Measurements from ENCODE around the gene PPP2R2B. TPM values are rescaled to one million over a fixed set of nuclear protein-coding genes. Genes with fewer than 3 reads are reported as not detected.

PPP2R2B gene
- total RNA-seq, 2 experiments from 2014 or later, result 1.0 to 1.1 TPM

DNA sequence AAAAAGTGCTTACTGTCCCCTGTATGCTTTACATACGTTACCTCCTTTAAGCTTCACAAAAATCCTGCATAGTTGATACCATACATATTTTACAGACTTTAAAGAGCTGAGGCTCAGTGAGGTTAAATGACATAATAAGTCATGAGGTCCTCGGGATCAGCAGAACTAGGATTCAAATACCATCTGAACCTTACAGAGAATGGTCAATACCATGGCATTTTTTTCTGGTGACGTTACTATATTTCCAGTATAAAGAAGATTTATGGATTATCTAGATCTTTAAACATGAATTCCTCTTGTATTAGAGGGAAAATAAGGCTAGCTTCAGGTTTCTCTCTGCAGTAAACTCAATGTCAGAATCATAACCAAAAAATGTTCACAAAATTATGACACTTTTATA, 208.9 kb downstream of the PPP2R2B start:
- Mint-ChIP-seq H3K4me3 (no peak overlapping the region), H3K4me1 (ENCODE audit: low read depth) (peaks cover 4% of the 10 kb centered on the region), H3K36me3 (no peaks in the 10 kb centered on the region), H3K9me3 (no peaks in the 10 kb centered on the region), H3K27ac (no peak overlapping the region), H3K27me3 (no peaks in the 10 kb centered on the region)
- ChIA-PET CTCF (interaction anchor here (0.5 to 0.6 kb wide), 2 partner anchors 49 to 519 kb away, joined by 3 read pairs; no protein-coding TSS in a partner anchor), POLR2A (no interaction called here)
- DNase-seq, result no peak
- intact Hi-C loops (cut with micrococcal nuclease), result loop anchor here (5.0 kb wide), 1 partner anchor 137 kb away; no protein-coding TSS in a partner anchor

DNA sequence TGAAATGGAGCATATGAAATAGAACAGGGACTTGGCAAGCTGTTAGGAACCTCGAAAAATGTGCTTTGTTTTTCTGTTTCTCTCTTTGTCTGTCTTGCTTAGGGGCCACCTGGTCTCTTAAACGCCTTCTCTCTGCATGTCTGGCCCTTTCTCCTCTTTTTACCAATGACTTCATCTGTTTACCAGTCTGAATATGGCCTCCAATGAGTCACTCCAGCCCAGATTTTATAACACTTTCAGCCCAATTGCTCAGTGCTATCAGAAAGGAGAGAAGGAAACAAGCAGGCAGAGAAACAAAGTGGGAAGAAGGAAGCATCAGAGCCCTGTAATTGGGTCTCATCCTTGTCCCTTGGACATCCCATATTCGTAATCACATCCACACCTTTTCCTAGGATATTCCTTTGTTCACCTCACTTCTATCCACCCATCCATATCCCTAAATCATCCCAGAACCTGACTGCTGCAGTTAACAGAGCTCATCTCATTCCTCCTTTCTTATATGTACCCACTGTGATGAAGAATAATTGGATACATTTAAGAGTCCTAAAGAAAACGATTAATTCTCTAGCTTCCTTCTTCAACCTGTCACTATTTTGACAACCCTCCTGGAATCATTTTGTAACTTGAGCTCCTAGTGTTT, 210.8 kb downstream of the PPP2R2B start:
- intact Hi-C loops (cut with micrococcal nuclease), result loop anchor here (5.0 kb wide), 1 partner anchor 135 kb away; no protein-coding TSS in a partner anchor
- POLR2A ChIA-PET, result no interaction called here

DNA sequence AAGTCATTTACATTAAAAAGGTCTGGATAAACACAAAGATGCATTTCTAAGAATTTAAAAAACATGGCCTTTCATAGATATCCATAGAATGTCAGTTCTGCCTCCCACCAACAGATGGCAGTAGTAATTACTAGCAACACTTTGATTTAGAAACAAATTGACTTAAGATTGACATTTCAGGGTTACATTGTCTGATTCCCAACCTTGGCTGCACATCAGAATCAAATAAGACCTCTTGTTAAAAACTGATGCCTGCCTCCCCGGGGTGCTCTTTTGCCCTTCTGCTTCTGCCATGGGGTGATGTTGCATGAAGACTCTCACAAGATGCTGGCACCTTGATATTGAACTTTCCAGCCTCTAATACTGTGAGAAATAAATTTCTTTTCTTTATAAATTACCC, 216.3 kb downstream of the PPP2R2B start:
- POLR2A ChIA-PET, result no interaction called here
- CTCF ChIA-PET, result interaction anchor here (0.9 to 8.5 kb wide), 7 partner anchors 10 to 320 kb away, joined by 3 to 102 read pairs (median 5); no protein-coding TSS in a partner anchor
- no peaks in the 10 kb centered on the region for H3K27me3 Mint-ChIP-seq
- H3K4me1 Mint-ChIP-seq (ENCODE audit: low read depth), result peaks cover 4% of the 10 kb centered on the region
- H3K9me3 Mint-ChIP-seq, result no peaks in the 10 kb centered on the region
- DNase-seq, result no peak
- no peak overlapping the region for H3K4me3 Mint-ChIP-seq
- no peak overlapping the region for H3K27ac Mint-ChIP-seq
- intact Hi-C loops (cut with micrococcal nuclease), result loop anchor here (1.0 to 5.0 kb wide), 2 partner anchors 120 to 304 kb away; no protein-coding TSS in a partner anchor
- H3K36me3 Mint-ChIP-seq, result no peaks in the 10 kb centered on the region

More for the DNA sequence above, 210.8 kb downstream of the PPP2R2B start:
- CTCF ChIA-PET, result interaction anchor here (8.5 kb wide), 1 partner anchor 299 kb away, joined by 102 read pairs; no protein-coding TSS in a partner anchor
- no peak for DNase-seq
- Mint-ChIP-seq H3K4me3 (no peak overlapping the region), H3K27me3 (no peaks in the 10 kb centered on the region), H3K27ac (no peak overlapping the region), H3K36me3 (no peaks in the 10 kb centered on the region), H3K4me1 (ENCODE audit: low read depth) (peaks cover 4% of the 10 kb centered on the region), H3K9me3 (no peaks in the 10 kb centered on the region)

DNA sequence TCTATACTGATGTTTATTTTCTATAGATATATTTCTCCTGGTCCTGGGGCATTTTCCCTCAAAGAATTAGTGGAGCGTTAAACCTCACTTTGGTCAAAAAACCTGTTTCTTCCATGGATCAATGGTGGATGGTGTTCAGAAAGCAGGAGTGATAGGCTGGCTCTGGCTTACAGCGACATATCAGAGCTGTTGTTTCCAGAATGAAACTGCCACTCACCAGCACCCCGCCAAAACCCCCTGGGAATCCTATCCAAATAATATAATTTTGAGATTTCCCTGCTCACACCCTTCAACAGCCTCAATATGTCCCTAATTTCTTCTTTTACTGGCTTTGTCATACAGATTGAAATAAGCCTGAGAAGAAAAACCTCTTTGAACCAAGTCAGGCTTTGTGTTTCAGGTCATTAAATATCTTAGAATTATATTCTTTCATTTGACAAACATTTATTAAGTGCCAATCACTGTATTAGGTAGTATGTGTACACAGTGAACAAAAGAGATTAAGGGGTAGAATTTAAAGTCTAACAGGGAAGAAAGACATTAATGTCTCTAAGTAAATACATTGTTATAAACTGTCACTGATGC, 218.1 kb downstream of the PPP2R2B start:
- H3K4me3 Mint-ChIP-seq, result no peak overlapping the region
- no peak for DNase-seq
- POLR2A ChIA-PET, result no interaction called here
- H3K36me3 Mint-ChIP-seq, result no peaks in the 10 kb centered on the region
- no peak overlapping the region for H3K27ac Mint-ChIP-seq
- intact Hi-C loops (cut with micrococcal nuclease), result loop anchor here (5.0 kb wide), 1 partner anchor 118 kb away; no protein-coding TSS in a partner anchor
- H3K4me1 Mint-ChIP-seq (ENCODE audit: low read depth), result peaks cover 2% of the 10 kb centered on the region
- H3K9me3 Mint-ChIP-seq, result no peaks in the 10 kb centered on the region
- no peaks in the 10 kb centered on the region for H3K27me3 Mint-ChIP-seq
- CTCF ChIA-PET, result interaction anchor here (0.5 to 8.5 kb wide), 5 partner anchors 140 to 529 kb away, joined by 3 to 102 read pairs (median 6); no protein-coding TSS in a partner anchor

DNA sequence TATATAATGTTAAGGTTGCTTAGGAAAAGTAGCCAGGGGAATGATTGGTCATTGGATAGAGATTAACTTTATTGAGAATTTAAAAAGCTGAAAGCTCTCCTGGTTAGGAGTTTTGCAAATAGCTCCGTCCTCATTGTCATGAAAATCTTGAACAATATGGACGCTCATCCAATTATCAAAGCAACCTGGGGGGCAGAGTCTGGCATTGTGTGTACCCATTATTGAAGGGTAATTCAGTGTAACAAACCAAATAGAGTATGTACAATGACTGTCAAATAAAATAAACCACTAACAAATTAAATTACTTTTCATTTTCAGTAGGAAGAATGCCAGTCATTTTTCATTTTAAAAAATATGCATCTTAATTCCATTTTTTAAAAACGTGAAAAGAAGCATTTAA, 218.6 kb downstream of the PPP2R2B start:
- H3K4me3 Mint-ChIP-seq, result no peak overlapping the region
- no peaks in the 10 kb centered on the region for H3K27me3 Mint-ChIP-seq
- H3K9me3 Mint-ChIP-seq, result no peaks in the 10 kb centered on the region
- no peak overlapping the region for H3K27ac Mint-ChIP-seq
- intact Hi-C loops (cut with micrococcal nuclease), result loop anchor here (5.0 kb wide), 1 partner anchor 118 kb away; no protein-coding TSS in a partner anchor
- ChIA-PET POLR2A (interaction anchor here (0.5 kb wide), 1 partner anchor 1798 kb away, joined by 3 read pairs; no protein-coding TSS in a partner anchor), CTCF (interaction anchor here (1.5 to 1.9 kb wide), 2 partner anchors 127 to 307 kb away, joined by 3 to 12 read pairs; no protein-coding TSS in a partner anchor)
- no peaks in the 10 kb centered on the region for H3K36me3 Mint-ChIP-seq
- no peak for DNase-seq
- H3K4me1 Mint-ChIP-seq (ENCODE audit: low read depth), result no peaks in the 10 kb centered on the region

DNA sequence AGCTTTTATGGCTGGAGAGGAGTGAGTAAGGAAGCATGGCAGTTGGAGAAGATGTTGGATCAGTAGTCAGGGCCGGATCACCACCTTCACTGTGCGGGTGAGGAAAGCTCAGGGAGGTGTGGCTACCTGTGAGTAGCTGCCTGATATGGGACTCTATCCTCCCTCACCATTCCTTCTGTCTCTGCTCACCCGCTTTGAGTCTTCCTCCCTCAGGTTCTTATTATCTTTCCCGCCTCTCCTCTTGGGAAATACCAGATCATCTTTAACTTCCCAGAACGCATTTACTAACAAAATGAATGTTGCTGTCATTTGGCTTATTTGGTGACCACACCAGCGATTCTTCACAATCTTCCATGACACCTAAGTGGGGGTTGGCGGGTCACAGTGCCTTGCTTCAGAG, 221.9 kb downstream of the PPP2R2B start:
- Mint-ChIP-seq H3K27me3 (no peaks in the 10 kb centered on the region), H3K4me3 (no peak overlapping the region), H3K36me3 (no peaks in the 10 kb centered on the region), H3K4me1 (ENCODE audit: low read depth) (no peaks in the 10 kb centered on the region), H3K27ac (no peak overlapping the region), H3K9me3 (no peaks in the 10 kb centered on the region)
- no peak for DNase-seq
- POLR2A ChIA-PET, result no interaction called here
- intact Hi-C loops (cut with micrococcal nuclease), result no loop called here
- CTCF ChIA-PET, result interaction anchor here (1.0 kb wide), 1 partner anchor 309 kb away, joined by 5 read pairs; no protein-coding TSS in a partner anchor

DNA sequence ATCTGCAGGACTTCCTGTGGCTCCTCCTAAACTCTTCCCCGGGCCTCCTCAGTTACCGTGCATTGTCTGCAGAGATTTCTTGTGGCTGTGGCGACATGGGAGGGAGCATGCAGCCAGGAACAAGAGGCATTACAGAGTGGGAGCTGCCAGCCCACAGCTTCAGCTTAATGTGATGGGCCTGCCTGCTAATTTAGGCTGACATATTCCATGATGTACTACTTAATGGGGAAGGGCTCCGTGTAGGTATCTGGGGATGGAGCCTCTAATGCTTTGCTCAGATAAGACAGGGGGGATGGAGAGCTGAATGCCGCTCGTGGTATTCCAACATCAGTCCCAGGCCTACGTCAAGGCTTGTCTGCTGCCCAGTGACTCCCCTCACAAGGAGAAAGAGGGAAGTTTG, 225.0 kb downstream of the PPP2R2B start:
- no peaks in the 10 kb centered on the region for H3K27me3 Mint-ChIP-seq
- H3K4me1 Mint-ChIP-seq (ENCODE audit: low read depth), result no peaks in the 10 kb centered on the region
- ChIA-PET CTCF (no interaction called here), POLR2A (no interaction called here)
- no peak overlapping the region for H3K4me3 Mint-ChIP-seq
- H3K36me3 Mint-ChIP-seq, result no peaks in the 10 kb centered on the region
- DNase-seq, result no peak
- H3K27ac Mint-ChIP-seq, result no peak overlapping the region
- intact Hi-C loops (cut with micrococcal nuclease), result no loop called here
- no peaks in the 10 kb centered on the region for H3K9me3 Mint-ChIP-seq

DNA sequence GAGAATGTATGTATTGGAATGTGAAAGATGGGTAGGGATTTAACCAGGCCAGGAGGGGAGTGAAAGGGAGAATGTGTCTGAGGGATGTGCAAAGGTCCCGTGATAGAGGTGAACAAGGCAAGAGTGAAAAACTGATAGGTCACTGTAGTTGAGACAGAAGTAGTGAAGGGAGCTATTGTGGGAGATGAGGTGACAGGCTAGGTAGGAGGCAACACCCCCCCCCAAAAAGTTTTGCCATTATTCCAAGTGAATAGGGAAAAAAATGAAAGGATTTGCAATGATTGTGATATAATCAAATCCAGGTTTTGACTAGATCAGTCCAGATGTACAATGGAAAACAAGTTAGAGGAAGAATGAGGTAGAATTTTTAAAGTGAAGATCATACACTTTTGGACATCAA, 226.0 kb downstream of the PPP2R2B start:
- POLR2A ChIA-PET, result no interaction called here
- CTCF ChIA-PET, result no interaction called here
- DNase-seq, result no peak
- Mint-ChIP-seq H3K9me3 (no peaks in the 10 kb centered on the region), H3K27ac (no peak overlapping the region), H3K4me1 (ENCODE audit: low read depth) (no peaks in the 10 kb centered on the region), H3K27me3 (no peaks in the 10 kb centered on the region), H3K4me3 (no peak overlapping the region), H3K36me3 (no peaks in the 10 kb centered on the region)
- intact Hi-C loops (cut with micrococcal nuclease), result no loop called here

DNA sequence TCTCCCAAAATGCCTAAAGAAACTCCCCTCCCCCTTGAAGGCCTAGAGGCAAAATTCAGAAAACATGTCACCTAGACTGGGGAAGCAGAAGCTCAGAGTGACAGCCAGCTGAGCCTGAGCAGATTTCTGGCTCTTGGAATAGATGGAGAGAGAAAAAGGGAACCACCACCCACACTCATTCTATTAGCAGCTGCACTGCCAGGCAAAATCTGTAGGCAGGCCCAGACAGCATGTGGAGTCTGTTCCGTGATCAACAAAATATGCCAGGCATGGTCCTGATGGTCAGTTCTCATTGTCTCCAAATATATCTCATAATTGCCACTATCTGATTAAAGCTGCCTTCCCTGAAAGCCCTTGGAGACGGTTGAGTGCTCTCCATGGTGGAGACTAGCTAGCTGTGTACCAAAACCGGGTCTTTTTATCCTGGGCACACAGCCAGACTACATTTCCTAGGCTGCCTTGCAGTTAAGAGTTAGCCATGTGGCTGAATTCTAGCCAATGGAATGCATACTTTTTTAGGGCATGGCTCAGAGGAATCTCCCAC, 230.8 kb downstream of the PPP2R2B start:
- no peaks in the 10 kb centered on the region for H3K9me3 Mint-ChIP-seq
- ChIA-PET CTCF (no interaction called here), POLR2A (no interaction called here)
- no peaks in the 10 kb centered on the region for H3K36me3 Mint-ChIP-seq
- no peaks in the 10 kb centered on the region for H3K4me1 Mint-ChIP-seq (ENCODE audit: low read depth)
- no peak overlapping the region for H3K27ac Mint-ChIP-seq
- no peak for DNase-seq
- no peaks in the 10 kb centered on the region for H3K27me3 Mint-ChIP-seq
- no peak overlapping the region for H3K4me3 Mint-ChIP-seq
- intact Hi-C loops (cut with micrococcal nuclease), result no loop called here

DNA sequence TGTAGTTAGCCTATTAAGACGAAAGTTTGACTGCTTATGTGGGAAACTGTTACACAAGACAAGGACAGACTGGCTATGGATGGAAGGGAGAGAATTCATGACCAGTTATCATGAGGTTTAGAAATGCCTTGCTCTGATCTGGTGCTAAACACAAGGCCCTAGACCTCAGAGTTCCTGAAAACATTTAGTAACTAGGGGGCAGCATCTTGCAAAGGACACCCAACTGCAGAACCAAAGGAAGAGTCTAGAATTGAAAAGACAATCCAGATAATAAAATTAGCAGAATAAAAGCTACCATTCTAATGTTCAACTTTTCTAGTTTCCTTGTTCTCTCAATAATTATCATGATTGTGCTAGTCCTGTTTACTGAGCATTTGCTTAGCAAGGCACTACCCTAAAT, 232.1 kb downstream of the PPP2R2B start:
- Mint-ChIP-seq H3K9me3 (no peaks in the 10 kb centered on the region), H3K36me3 (no peaks in the 10 kb centered on the region), H3K4me1 (ENCODE audit: low read depth) (no peaks in the 10 kb centered on the region), H3K27me3 (no peaks in the 10 kb centered on the region), H3K4me3 (no peak overlapping the region), H3K27ac (no peak overlapping the region)
- DNase-seq, result no peak
- intact Hi-C loops (cut with micrococcal nuclease), result no loop called here
- POLR2A ChIA-PET, result no interaction called here
- CTCF ChIA-PET, result no interaction called here

DNA sequence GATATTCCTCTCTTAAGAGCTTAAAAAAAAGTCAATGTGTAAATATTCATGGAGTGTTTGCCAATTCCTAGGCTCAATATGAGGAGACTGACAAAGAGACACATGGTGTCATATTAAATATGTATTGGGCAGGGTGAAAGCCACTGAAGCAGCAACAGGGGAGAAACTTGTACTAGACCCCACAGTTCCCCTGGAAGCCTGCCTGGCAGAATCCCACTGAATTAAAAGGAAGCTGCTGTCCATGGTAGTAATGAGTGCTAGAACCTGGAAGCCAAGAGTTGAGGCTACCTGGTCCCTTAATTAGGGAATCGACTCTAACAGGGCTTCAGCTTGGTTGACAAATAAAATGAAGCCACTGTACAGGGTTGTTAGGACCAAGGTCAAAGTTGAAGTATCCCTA, 233.2 kb downstream of the PPP2R2B start:
- intact Hi-C loops (cut with micrococcal nuclease), result no loop called here
- no peaks in the 10 kb centered on the region for H3K4me1 Mint-ChIP-seq (ENCODE audit: low read depth)
- ChIA-PET CTCF (interaction anchor here (0.7 kb wide), 1 partner anchor 13 kb away, joined by 4 read pairs; no protein-coding TSS in a partner anchor), POLR2A (no interaction called here)
- no peaks in the 10 kb centered on the region for H3K9me3 Mint-ChIP-seq
- H3K27ac Mint-ChIP-seq, result no peak overlapping the region
- no peaks in the 10 kb centered on the region for H3K27me3 Mint-ChIP-seq
- H3K36me3 Mint-ChIP-seq, result no peaks in the 10 kb centered on the region
- H3K4me3 Mint-ChIP-seq, result no peak overlapping the region
- no peak for DNase-seq

DNA sequence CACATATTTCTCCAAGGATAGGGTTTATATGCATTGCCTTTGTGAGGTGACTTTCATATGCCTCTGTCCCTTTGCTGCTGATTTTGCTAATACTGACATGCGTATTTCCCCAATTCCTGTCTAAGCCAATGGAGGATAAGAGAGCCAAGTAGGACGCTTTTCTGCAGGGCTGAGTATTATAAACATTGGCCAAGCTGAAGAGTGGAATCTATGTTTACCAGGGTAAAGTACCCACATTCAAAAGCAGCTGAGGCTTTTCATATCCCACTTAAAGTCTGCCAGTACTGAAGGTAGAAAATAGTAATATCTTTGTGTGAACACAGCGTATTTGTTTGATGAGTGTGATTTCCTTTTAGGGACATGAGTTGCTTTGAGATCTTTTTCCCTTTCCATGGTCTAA, 233.7 kb downstream of the PPP2R2B start:
- Mint-ChIP-seq H3K4me3 (no peak overlapping the region), H3K9me3 (no peaks in the 10 kb centered on the region), H3K27ac (no peak overlapping the region), H3K4me1 (ENCODE audit: low read depth) (no peaks in the 10 kb centered on the region), H3K36me3 (no peaks in the 10 kb centered on the region), H3K27me3 (no peaks in the 10 kb centered on the region)
- POLR2A ChIA-PET, result no interaction called here
- CTCF ChIA-PET, result interaction anchor here (0.7 kb wide), 1 partner anchor 14 kb away, joined by 4 read pairs; no protein-coding TSS in a partner anchor
- intact Hi-C loops (cut with micrococcal nuclease), result no loop called here
- no peak for DNase-seq
